Fibroblast of skin of abdomen (primary cell): ENCODE measurements around the gene LARGE1. TPM values are rescaled to one million over a fixed set of nuclear protein-coding genes. Genes with fewer than 3 reads are reported as not detected.
A peak's percentile ranks its signal among the peaks of the same experiment; 100 is the strongest.

Experiments
- DNase-seq: peaks from one replicate; pipeline ENCODE4 v3.0.0-alpha.2; 2013
- polyA plus RNA-seq, 2 experiments: library from polyadenylated mRNA; unstranded; fragments of 120-200 nt; gene quantifications; one replicate each; pipeline ENCODE4 v1.2.1, GENCODE V29; 2013; ENCODE audit not compliant: insufficient read length in 2 of 2

The LARGE1 gene
- polyA plus RNA-seq (2013, experiment 1 of 2; ENCODE audit: insufficient read length), result 42.2 TPM
- 41.7 TPM for polyA plus RNA-seq (2013, experiment 2 of 2; ENCODE audit: insufficient read length)

DNA sequence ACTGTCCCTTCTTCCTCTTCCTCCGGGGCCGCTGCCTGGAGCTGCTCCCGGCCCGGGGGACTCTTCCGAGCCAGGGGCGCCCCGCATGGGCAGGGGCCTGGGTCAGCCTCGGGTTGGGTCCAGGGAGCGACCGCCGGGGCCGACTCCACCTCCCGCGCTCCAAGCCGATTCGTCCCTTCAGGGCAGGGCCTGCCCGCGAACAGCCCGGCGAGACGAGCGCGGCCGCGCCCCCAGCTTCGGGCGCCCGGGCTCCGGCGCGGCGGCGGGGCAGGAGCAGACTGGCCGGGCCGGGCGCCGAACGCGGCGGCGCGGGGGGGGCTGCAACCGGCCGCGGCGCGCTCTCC, at the start of gene LARGE1:
TSS of gene LARGE1 (minus strand) at position 280 of the 344 bp plus-strand sequence.
- DNase-seq, result peak; percentile 31

DNA sequence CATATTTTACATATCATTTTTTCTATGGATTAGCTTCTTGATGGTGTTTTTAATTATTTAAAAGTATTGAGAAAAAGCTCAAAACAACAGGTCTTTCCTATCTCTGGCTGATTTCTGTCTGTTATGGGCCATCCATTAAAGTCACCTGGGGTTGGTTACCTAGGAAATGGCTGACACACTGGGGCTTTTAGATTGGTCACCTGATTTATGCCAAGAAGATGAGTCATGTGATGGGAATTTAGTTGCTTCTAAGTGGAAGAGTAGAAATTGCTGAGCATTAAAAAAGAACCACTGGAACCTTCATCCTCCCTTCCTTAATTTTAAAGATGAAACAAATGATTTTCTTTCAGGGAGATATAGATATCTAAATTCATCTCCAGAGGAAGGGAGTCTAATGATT, 48.8 kb upstream of the LARGE1 start:
- no peak for DNase-seq

DNA sequence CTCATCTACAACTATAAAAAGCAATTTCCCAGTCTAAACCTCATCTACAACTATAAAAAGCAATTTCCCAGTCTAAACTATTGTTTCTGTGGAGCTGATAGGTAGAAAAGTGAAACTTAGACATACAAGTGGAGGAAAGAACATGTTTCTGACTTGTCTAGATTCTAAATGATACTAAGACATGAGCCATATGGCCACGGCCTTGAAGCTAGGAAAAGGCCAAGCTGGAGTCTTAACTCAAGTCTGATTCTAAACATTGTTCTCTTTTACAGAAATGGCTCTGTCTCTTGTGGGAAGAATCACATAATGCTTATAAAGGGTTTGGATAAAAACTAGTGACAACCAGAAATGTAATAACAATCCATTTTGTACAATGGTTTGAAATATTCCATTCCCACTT, 43.8 kb upstream of the LARGE1 start:
- no peak for DNase-seq

DNA sequence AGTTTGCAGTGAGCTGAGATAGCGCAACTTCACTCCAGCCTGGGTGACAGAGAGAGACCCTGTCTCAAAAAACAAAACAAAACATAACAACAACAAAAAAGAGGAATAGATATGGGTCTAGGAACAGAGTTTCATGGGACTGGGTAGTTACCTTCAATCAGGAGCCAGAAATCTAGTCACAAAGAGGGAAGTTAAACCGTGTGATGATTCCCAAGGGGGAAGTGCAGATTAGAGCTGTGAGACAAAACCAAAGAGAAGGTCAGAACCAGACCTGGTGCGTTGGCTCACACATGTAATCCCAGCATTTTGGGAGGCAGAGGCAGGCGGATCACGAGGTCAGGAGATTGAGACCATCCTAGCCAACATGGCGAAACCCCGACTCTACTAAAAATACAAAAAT, 42.1 kb upstream of the LARGE1 start:
- DNase-seq, result no peak

DNA sequence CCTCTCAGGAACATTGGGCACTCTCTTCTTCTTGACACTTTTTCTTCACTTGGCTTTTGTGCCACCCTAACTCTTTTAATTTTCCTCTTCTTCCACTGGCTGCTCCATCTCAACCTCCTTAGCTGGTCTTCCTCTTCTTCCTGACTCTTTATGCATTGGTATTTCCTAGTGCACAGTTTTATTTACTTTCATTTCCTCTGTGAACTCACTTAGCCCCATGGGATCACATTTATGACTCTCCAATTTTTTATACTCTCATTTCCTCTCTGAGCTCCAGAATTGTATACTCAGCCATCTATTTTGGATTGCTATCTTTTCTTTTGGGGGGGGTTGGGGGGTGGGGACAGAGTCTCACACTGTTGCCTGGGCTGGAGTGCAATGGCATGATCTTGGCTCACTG, 38.5 kb upstream of the LARGE1 start:
- no peak for DNase-seq

DNA sequence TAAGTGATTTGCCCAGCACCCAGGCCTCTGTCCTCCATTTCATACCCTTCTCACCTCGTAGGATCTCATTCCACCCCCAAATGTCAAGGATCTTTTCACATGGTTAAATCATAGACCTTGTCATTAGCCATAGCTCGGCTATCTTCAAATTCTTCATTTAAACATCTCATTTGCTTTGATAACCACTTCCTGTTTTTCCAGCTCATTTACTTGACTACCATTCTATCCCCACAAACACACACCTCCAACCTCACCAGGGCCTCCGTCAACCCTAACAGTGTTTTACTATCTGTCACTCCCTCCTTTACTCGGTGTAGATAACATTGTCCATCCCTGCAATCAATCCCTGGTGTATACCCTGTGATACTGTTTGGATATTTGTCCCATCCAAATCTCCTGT, 36.8 kb upstream of the LARGE1 start:
- no peak for DNase-seq

DNA sequence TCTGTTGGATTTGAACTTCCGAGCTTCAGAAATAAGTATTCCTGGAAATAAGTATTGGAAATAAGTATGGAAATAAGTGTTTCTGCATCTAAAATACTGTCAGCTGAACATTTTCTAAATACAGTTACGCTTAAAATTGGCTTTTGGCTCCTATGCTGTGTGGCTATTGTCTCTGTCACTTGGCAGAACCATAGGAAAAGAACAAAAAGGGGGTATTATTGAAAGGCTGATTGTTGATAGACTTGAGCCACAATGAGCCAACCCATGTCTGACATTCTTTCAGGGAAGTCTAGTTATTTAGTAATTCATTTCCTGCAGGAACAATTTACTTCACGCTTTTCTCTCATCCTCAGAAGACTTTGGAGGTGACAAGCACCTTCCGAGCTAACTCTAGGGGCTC, 32.5 kb upstream of the LARGE1 start:
- no peak for DNase-seq

DNA sequence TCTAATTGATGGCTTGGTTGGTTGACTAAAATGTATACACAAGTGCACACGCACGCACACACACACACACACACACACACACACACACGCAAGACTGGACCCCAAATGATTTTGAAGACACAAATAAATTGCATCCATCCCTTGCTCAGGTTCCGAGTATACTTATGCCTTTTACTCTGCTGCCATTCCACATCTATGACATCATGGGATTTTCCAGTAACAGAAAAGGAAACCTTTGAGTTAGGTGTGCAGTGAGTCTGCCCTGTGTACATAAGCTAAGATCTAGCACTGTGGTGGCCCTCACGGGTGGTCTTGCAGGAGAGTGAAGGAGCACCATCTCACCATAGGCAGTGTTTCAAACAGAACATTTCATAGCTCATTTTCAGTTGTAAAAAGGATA, 20.5 kb upstream of the LARGE1 start:
- DNase-seq, result no peak

DNA sequence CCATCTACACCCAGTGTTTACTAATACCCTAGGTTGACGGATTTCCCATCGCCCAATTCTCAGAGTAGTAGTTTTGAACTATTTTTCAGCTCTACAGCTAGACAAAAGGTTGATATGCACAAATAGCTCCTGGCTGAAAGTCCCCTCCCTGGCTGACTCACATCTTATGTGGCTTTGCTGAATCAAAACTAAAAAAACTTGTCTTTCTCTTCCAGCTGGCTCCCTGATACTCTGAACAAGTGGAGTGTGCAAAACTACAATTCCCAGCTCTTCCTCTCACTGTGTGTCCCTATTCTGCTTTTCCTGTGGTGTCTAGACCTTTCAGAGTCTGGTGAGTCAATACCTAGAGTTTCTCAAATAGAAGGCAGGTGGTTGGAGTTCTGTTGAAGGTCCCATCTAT, 12.7 kb upstream of the LARGE1 start:
- no peak for DNase-seq

DNA sequence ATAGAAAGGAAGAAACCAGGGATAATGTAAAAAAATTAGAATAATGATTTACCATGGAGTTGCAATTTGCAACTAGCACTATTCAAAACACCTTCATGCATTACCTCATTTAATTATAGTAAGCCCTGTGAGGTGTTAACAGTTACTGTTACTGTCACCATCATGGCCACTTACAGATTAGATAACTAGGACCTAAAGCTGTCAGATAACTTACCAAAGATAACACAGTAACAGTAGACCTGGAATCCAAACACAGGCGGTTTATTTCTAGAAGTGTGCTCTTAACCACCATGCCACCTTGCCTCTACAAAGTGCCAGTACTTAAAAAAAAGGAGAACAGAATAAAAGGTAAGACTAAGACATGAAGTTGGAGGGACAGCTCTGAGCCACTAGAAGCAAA, 11.1 kb upstream of the LARGE1 start:
- no peak for DNase-seq

DNA sequence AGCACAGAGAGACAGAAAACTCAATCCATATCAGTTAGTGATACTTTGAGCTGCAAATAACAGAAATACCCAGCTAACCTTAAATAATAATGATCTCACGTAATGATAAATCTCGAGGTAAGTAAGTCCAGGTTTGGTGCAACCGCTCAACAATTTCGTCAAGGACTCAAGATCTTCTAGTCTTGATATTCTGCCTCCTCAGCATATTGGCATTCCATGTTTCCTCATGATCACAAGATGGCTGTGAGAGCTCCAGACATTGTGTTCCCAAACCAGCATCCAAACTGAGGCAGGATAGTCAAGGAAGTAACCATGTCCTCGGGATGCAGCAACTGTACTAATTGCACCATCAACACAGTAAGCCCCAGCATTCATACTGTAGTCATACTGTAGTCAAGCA, 7.5 kb upstream of the LARGE1 start:
- DNase-seq, result no peak

DNA sequence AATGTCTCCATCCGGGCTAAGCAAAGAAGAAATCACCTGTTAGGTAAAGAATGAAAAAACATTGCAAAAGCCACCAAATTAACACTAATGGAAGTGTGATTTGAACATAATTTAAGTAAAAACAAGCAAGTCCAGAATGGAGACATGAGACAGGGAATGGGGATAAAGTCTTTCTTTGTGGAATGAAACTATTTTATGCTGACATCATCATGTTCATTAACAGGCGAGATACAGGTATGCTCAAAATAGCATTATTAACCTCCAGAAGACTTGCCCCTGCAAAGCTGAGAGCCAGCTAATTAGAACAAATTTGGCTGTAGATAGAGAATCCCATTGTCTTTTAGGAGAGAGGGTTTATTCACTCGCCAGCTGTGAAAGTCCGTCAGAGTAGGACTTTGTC, 4.9 kb upstream of the LARGE1 start:
- DNase-seq, result no peak

DNA sequence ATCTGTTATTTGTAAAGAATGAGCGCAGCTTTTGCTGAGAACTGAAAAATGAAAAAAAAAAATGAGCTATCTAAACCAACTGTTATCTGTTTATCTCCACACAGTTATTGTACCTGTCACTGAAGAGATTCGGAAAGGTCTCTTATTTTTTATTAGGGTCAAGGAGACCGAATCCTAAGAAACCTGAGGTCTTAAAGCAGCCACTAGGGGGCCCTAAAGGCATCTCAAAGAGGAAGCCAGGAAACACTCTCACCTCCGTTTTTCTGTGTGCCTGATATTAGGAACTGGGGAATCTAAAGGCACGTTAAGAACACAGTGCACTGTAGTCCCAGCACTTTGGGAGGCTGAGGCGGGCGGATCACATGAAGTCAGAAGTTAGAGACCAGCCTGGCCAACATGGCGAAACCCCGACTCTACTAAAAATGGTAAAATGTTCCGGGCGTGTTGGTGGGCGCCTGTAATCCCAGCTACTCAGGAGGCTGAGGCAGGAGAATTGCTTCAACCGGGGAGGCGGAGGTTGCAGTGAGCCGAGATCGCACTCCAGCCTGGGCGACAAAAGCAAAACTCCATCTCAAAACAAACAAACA, 3.5 kb upstream of the LARGE1 start:
- peak; percentile 69 for DNase-seq

DNA sequence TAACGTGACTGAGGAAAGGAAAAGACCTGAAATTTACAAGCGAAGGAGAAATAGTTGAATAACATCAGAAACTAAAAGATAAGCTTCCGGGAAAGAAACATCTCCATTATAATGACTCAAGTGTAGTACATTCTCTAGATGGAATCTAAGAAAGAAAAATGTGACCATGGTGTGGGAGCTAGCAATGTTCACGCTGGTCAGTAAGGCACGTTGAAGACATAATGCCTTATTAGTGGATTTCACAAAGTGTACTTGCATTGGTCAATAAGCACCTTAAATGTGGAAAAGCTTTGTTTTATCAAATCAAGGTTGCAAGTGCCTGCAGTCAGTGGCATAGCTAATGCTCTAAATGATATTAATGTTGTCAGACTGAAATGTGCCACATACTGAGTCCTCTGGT, 2.8 kb upstream of the LARGE1 start:
- peak; percentile 22 for DNase-seq

DNA sequence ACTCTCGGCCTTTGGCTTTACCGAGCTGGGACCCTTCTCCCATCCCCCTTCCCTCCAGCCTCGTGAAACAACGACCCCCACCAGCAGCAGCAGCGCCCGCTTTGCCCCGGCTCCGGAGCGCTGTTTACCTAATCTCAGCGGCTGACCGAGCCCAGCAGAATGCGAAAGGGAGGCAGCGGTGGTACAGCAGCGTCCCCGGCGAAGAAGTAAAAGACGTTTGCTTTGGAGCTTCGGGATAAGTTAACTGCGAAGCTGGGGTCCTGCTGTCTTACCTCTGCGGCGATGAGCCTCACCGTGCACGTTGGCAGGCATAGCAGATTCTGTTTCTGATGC, 2.0 kb upstream of the LARGE1 start:
- peak; percentile 24 for DNase-seq

DNA sequence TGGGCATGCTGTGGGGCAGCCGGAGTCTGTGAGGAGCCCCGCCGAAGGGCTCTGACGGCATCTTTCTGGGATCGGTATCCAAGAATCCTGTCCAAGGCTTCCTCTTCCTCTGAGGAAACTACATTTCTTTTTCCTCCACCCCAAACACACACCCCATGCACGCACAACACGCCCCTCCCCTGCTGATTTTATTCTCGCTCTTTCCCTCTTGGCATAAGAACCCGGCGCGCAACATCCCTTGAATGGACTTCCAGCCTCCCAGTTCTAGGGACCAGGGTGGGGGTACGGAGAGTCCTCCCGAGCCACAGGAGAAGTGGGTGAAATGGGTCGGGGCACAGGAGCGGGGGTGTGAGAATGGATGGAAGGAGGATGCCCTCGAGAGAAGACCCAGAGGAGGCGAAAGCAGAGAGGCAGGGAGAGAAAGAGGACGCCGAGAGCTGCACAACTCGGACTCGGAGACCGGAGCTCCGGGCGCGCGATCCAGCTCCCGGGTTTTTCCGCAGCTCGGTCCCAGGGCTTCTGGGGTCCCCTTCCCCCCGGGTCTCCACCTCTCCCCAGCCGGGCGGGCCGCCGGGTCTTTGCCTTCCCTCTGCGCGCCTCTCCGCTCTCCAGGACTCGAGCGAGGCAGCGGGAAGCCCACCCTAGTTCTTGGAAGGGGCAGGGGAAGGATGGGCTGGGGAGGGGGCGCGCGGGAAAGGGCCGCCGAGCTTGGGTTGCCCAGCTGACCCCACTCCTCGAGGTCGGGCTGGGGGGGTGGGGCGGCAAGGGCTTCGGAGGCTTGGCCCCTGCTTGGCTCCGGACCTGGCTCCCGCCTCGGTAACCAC, 1.5 kb upstream of the LARGE1 start:
- DNase-seq, result peak; percentile 75

DNA sequence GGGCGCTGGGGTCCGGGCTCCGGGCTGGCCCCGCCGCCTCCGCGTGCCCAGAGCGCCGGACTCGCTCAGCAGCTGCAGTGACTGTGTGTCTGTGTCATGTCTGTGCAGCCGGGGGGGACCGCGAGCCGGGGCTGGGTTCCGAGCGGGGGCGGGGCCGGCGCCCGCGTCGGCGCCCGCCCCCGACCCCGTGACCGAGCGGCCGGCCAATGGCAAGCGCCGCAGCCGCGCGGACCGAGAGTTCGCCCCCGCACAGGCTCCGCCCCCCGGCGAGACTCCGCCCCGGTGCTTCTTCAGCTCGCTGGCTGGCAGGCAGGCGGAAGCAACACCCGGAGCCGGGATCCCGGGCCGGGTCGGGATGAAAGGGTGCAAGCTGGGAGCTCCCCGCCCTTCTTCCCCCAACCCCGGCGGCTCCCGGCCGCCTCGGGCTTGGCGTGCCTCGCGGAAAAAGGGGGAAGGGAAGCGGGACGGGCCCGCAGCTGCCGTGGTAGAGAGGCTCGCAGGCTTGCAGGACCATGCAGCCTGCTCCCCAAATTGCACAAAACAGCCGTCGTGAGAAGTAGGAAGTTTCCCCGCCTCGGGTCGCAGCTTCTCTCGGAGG, 750 bp upstream of the LARGE1 start:
- DNase-seq, result peak; percentile 97

DNA sequence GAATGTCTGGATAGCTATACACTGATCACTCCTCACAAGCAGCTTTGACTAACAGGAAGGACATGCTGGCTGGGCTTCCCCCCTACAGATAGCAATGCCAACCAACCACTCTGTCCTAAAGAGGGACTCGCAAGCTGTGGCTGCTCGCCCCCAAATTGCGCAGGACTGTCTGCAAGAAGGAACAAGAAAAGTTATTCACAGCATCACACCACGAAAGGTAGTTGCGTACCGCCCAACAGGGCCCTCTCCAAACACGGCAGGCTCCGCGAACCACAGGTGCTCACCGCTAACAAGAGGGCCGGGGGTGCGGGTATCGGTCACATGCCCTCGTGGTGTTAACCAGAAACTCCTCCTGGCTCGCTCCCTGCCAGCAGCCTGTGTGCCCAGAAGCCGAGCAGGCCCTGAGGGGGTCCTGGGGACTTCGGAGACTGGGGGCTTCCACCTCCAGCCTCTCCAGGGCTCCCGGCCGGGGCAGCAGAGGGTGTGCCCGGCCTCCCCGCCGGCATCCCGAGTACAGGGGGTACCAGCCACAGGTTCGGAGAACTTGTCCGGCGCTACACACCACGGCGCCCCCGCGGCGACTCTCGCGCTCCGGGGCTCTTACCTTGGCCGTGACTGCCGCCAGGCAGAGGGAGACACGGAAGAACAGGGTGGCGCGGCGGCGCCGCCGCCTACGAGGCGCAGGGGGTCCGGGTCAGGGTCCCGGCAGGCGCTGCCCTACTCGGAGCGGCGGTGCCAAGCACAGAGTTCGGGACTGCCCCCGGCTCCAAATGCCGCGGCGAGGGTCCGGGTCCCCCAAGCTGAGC, 682 bp downstream of the LARGE1 start:
- peak; percentile 32 for DNase-seq

DNA sequence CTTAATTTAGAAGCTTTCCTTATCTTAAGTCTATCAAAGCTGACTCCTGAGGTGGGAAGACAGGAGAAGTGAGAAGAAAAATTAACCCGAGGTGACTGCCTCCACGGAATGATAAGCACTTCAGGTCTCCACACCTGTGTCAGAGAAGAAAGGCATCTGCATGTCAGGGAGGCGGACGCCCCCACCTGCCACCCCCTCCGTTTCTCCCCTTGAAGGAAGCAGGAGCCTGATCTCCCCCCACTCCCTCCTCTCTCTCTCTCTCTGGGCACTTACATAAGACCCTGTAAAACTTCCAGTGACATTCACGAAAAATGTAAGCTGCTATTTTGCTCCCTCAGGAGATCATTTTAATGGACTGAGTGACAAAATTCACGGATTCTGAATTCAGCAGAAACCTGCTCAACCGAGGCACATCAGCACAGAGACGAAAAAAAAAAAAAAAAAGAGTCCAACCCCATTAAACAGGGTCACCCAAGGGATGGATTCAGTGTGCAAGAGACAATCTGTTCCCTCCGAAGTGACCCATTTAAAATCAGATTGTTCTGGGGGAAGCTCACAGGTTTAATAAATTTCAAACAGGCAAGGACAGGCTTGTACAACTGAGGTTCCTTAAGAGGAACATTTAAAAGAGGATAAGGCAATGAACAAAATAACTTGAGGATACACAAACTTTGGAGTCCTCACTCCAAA, 1.5 kb downstream of the LARGE1 start:
- no peak for DNase-seq

DNA sequence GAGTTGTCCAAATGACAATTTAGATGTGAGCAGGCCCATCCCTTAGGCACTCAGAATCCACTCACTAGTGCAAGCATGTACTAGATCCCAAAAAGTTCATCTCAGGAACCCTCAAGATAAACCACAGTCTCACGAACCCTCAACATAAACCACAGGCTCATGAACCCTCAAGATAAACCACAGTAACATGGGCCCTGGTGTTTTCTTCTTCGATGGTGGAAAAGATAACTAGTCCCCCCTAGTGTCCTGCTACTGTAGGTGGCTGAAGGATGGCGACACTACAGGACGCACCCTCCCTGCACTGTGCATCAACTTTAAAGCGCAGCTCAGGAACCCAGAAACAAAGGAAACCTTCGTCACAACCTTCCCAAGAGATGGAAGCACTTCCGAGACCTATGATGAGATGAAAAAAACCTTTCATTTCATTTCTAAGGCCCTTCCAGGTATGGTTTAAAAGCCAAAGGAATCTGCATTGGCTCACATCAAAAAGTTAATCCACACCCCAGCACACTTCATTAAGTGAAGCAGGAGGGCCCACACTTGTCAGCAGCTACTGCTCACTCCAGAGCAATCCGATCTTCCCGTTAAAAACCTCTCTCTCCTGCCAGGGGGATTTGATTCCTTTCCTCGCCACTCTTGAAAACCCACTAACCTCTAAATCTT, 2.4 kb downstream of the LARGE1 start:
- peak; percentile 39 for DNase-seq

DNA sequence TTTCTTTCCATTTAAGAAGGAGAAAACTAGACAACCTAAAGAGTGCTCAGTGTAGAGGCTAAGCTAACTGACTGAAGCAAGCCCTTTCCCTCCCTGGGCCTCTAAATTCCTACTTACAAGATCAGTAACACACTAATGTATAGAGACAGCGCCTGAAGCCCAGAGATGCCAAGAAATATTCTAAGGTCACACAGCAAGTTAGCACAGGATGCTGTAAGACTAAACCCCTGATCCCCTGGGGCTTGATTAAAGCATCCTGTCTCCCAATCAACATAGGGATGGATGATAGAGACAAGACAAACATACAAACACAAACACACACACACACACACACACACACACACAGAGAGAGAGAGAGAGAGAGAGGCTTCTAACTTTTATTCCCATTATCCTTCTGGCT, 5.6 kb downstream of the LARGE1 start:
- DNase-seq, result no peak

DNA sequence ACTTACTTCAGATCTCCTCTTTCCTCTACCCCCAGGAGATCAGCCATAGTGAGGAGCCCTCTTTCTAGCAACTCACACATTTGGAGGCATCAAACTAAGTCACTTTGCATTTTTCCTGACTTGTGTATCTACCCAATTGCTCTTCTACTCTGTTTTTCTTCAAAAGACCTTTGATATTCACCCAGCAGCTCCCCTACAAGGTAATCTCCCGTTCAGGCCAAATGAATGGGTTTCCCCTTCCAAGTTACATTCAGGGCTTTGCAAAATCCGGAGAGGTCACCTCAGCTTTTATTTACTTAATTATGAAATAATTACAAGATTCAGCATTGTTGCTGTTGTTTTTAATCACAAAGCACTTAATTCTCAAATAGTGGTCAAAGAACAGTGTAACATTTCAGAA, 6.1 kb downstream of the LARGE1 start:
- no peak for DNase-seq
